Sigmoid colon (tissue), 4 donors: Measurements from ENCODE around the gene MRPS17.

Experiments
- EP300 ChIP-seq, 4 donors: sonication (generic); formaldehyde crosslinking; IDR thresholded peaks; one replicate each; pipeline ENCODE4 v1.6.1; 2017; ENCODE audit warnings: antibody characterized with exemption in 4 of 4
- POLR2A ChIP-seq, 2 donors: fragments of 450-650 bp; IDR thresholded peaks; one replicate each; pipeline ENCODE4 v1.6.1; 2016; ENCODE audit warnings: antibody characterized with exemption in 2 of 2, mild to moderate bottlenecking in 2 of 2, moderate library complexity in 2 of 2
- POLR2AphosphoS5 ChIP-seq, 4 donors: sonication (generic); formaldehyde crosslinking; IDR thresholded peaks; one replicate each; pipeline ENCODE4 v1.6.1; 2017; ENCODE audit warnings: antibody characterized with exemption in 4 of 4
- TF ChIP-seq, protein P1 (sequence below), 4 experiments: fragments of 450-650 bp in 3 of 4; fragments of 200-600 bp in 1 of 4; IDR thresholded peaks; one replicate each; pipeline ENCODE4 v1.5.1; 2016 to 2019; ENCODE audit warnings: antibody characterized with exemption in 4 of 4, mild to moderate bottlenecking in 3 of 4, moderate library complexity in 2 of 4

DNA sequence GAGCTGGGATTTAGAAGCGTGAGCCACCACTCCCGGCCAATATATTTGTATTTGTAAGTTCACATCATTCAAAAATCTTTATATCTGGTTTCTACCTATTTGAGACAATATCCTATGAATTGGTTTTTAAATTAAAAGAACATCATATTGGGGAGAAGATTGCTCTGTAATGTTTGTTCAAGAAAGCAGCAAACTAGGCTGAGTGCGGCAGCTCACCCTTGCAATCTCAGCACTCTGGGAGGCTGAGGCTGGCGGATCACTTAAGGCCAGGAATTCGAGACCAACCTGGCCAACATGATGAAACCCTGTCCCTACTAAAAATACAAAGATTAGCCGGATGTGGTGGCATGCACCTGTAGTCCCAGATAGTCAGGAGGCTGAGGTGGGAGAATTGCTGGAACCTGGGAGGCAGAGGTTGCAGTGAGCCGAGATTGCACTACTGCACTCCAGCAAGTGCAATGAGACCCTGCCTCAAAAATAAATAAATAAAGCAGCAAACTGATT is 22.1 kb downstream of the MRPS17 start:
- TF ChIP-seq, protein P1, sequence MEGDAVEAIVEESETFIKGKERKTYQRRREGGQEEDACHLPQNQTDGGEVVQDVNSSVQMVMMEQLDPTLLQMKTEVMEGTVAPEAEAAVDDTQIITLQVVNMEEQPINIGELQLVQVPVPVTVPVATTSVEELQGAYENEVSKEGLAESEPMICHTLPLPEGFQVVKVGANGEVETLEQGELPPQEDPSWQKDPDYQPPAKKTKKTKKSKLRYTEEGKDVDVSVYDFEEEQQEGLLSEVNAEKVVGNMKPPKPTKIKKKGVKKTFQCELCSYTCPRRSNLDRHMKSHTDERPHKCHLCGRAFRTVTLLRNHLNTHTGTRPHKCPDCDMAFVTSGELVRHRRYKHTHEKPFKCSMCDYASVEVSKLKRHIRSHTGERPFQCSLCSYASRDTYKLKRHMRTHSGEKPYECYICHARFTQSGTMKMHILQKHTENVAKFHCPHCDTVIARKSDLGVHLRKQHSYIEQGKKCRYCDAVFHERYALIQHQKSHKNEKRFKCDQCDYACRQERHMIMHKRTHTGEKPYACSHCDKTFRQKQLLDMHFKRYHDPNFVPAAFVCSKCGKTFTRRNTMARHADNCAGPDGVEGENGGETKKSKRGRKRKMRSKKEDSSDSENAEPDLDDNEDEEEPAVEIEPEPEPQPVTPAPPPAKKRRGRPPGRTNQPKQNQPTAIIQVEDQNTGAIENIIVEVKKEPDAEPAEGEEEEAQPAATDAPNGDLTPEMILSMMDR (IDR thresholded peaks at IDR 0.05): no peak
- TF ChIP-seq EP300 (IDR thresholded peaks at IDR 0.05) (no peak), POLR2AphosphoS5 (IDR thresholded peaks at IDR 0.05) (no peak), POLR2A (IDR thresholded peaks at IDR 0.05) (no peak)
